ENCODE results near the gene MOSMO. TPM values are rescaled to one million over a fixed set of nuclear protein-coding genes. Genes with fewer than 3 reads are reported as not detected.
A peak's percentile ranks its signal among the peaks of the same experiment; 100 is the strongest.

MOSMO gene
- total RNA-seq = 10 to 100 TPM; 10.6 to 14.8 (median 12.2) TPM
- 10.4 TPM for polyA plus RNA-seq
- long read RNA-seq, donor 1, full-length matches to known transcripts = 5 of 8 reads
- long read RNA-seq, donor 1, partial matches to known transcripts = 0 of 8 reads
- long read RNA-seq, donor 1, other reads (novel, unspliced or antisense) = 3 of 8 reads
- long read RNA-seq, donor 2, full-length matches to known transcripts = 3 of 4 reads
- long read RNA-seq, donor 2, partial matches to known transcripts = 0 of 4 reads
- long read RNA-seq, donor 2, other reads (novel, unspliced or antisense) = 1 of 4 reads
- long read RNA-seq, donor 3 = 0 reads
- long read RNA-seq, donor 4, full-length matches to known transcripts = 2 of 3 reads
- long read RNA-seq, donor 4, partial matches to known transcripts = 1 of 3 reads
- long read RNA-seq, donor 4, other reads (novel, unspliced or antisense) = 0 of 3 reads

DNA sequence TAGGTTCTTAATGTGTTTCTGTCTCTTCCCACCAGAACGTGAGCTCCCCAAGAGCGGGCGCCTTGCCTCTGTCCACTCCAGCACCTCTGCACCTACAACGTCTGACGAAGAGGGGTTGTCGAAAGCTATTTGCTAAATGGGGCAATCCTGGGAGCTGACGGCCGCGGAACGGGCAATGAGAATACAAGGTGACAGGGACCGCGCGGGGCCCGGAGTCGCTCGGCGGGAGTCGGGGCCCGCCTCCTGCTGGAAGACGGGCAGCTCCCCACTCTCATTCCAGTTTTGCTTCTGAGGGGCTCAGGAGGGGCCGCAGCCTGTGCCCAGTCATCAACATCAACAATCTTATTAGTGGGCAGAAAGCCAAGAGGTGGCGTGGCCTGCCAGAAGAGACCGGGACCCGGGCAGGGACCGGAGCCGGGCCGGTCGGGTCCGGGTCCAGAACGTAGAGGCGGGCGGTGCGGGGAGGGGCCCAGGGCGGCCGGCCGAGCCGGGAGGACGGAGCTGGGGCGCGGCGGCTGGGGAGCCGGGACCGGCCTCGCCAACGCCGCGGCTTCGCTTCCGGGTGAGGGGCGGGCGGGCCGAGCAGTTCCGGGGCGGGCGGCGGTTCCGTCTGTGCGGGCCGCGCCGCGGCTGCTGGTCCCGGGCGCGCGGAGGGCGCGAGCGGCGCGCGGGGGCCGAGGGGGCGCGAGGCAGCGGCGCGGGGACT, at the start of gene MOSMO:
TSS of gene MOSMO (plus strand) at position 603 of the 706 bp plus-strand sequence. CDS start 191 bp downstream, outside the sequence.
- Histone ChIP-seq H3K4me3 (ENCODE audit: low read length) (peak within 1 kb of the TSS; percentile 98), H3K27ac (ENCODE audit: low read length) (peak within 1 kb of the TSS; percentile 80), H3K27me3 (ENCODE audit: control insufficient read depth, insufficient read depth) (no peaks in the 10 kb centered on the region), H3K4me1 (ENCODE audit: control insufficient read depth, insufficient read depth, low read length) (peaks cover 2% of the 10 kb centered on the region), H3K9me3 (ENCODE audit: control insufficient read depth, low read length) (no peaks in the 10 kb centered on the region)
- intact Hi-C loops (cut with DNase I) = loop anchor here in 1 of 4 donors (10.0 kb wide), 1 partner anchor 287 kb away; the partner anchor contains the start of gene POLR3E
- peak; percentile 94 to 97 for ATAC-seq
- DNase-seq = peak; percentile 78 to 92 (median 92)
- WGBS = under 1% methylated on average over 78 of the region's 78 CpGs

DNA sequence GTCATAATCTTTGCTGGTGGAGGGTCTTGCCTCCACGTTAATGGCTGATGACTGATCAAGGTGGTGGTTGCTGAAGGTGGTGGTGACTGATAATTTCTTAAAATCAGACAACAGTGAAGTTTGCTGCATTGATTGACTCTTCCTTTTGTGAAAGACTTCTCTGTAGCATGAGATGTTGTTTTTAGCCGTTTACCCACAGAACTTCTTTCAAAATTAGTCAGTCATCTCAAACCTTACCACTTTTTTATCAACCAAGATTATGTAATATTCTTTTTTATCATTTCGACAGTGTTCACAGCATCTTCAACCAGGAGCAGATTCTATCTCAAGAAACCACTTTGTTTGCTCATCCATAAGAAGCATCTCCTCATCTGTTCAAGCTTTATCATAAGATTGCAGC, 48.9 kb upstream of the MOSMO start:
- Histone ChIP-seq H3K27ac (ENCODE audit: low read length) (no peak overlapping the region), H3K9me3 (ENCODE audit: control insufficient read depth, low read length) (no peaks in the 10 kb centered on the region), H3K4me3 (ENCODE audit: low read length) (no peak overlapping the region), H3K27me3 (ENCODE audit: control insufficient read depth, insufficient read depth) (no peaks in the 10 kb centered on the region), H3K4me1 (ENCODE audit: control insufficient read depth, insufficient read depth, low read length) (peaks cover 3% of the 10 kb centered on the region)
- WGBS = 84% methylated on average over 3 of the region's 3 CpGs
- DNase-seq = no peak
- intact Hi-C loops (cut with DNase I) = no loop called here
- ATAC-seq = no peak

DNA sequence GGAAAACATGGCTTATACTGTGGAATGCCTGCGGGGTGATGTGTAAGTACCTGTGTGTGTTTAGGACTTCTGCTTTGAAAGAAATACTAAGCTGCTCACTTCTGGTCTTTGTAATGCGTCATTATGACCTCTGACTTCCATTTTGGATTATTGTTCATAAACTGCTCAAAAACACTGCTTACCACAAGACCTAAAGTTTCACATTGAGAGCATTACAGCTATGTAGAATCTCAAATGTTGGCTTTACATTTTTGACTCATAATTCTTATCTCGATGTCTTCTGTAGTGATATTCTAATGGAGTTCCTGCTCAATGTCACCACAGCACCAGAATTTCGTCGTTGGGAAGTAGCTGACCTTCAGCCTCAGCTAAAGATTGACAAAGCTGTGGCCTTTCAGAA, 45.4 kb upstream of the MOSMO start:
- ATAC-seq (no peak), DNase-seq (no peak)
- Histone ChIP-seq H3K27me3 (ENCODE audit: control insufficient read depth, insufficient read depth) (no peaks in the 10 kb centered on the region), H3K9me3 (ENCODE audit: control insufficient read depth, low read length) (no peaks in the 10 kb centered on the region), H3K4me3 (ENCODE audit: low read length) (no peak overlapping the region), H3K4me1 (ENCODE audit: control insufficient read depth, insufficient read depth, low read length) (no peaks in the 10 kb centered on the region), H3K27ac (ENCODE audit: low read length) (no peak overlapping the region)
- WGBS = 89% methylated on average over 5 of the region's 5 CpGs
- intact Hi-C loops (cut with DNase I) = no loop called here

DNA sequence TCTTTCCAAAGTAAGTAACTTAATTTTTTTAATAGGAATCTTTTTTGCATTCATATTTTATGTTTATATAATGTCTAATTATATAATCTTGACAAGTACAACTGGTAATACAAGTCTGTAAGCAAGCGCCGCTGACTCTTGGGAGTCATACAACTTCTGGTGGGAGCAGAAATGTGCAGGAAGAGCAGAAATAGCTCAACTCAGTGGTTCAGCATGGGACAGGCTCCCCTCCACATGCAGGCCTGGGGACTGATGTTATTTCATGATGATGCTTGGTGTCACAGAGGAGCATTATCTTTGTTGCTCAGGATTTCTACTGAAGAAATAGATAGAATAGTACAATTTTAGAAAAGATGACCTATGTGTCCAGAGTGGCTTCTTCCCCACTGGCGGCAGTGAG, 44.0 kb upstream of the MOSMO start:
- Histone ChIP-seq H3K9me3 (ENCODE audit: control insufficient read depth, low read length) (no peaks in the 10 kb centered on the region), H3K27me3 (ENCODE audit: control insufficient read depth, insufficient read depth) (no peaks in the 10 kb centered on the region), H3K4me1 (ENCODE audit: control insufficient read depth, insufficient read depth, low read length) (no peaks in the 10 kb centered on the region), H3K4me3 (ENCODE audit: low read length) (no peak overlapping the region), H3K27ac (ENCODE audit: low read length) (peak overlapping the region; percentile 7)
- intact Hi-C loops (cut with DNase I) = no loop called here
- WGBS = 82% methylated on average over 3 of the region's 3 CpGs
- no peak for DNase-seq
- no peak for ATAC-seq

DNA sequence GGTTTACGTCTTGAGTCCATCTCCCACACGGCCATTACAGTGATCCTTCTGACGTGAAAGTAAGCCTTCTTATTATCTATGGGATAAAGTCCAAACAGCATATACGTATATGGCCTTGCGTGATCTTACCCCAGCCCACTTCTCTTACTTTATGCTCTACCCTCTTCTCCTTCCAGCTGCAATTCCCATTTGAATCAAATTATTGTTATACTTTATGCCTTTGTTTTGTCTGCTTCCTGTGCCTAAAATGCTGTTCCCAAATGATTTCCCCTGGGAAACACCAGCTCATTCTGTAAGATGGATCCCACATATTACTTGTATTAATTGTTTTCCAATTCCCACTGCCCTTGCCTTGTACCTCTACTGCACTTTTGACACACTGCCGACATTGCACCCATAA, 43.6 kb upstream of the MOSMO start:
- intact Hi-C loops (cut with DNase I) = no loop called here
- Histone ChIP-seq H3K4me3 (ENCODE audit: low read length) (no peak overlapping the region), H3K27me3 (ENCODE audit: control insufficient read depth, insufficient read depth) (no peaks in the 10 kb centered on the region), H3K9me3 (ENCODE audit: control insufficient read depth, low read length) (no peaks in the 10 kb centered on the region), H3K4me1 (ENCODE audit: control insufficient read depth, insufficient read depth, low read length) (no peaks in the 10 kb centered on the region), H3K27ac (ENCODE audit: low read length) (peak overlapping the region; percentile 7)
- ATAC-seq (no peak), DNase-seq (no peak)
- 67% methylated on average over 6 of the region's 6 CpGs for WGBS

DNA sequence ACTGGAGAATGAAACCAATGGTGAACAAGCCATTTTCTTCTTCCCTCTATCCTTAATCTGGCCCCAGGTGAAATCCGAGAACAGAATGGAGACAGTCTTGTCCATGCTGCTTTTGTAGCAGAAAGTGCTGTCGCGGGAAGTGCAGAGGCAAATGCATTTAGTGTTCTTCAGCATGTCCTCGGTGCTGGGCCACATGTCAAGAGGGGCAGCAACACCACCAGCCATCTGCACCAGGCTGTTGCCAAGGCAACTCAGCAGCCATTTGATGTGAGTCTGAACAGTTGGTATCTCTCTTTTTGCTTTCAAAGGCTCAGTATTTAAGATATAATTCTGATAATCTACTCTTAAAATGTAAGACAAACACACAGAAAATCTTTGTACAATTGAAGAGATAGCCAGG, 36.1 kb upstream of the MOSMO start:
- H3K9me3 ChIP-seq (ENCODE audit: control insufficient read depth, low read length) = no peaks in the 10 kb centered on the region
- no peak overlapping the region for H3K4me3 ChIP-seq (ENCODE audit: low read length)
- intact Hi-C loops (cut with DNase I) = no loop called here
- no peak for ATAC-seq
- 88% methylated on average over 4 of the region's 4 CpGs for WGBS
- no peak overlapping the region for H3K27ac ChIP-seq (ENCODE audit: low read length)
- DNase-seq = no peak
- no peaks in the 10 kb centered on the region for H3K4me1 ChIP-seq (ENCODE audit: control insufficient read depth, insufficient read depth, low read length)
- no peaks in the 10 kb centered on the region for H3K27me3 ChIP-seq (ENCODE audit: control insufficient read depth, insufficient read depth)

DNA sequence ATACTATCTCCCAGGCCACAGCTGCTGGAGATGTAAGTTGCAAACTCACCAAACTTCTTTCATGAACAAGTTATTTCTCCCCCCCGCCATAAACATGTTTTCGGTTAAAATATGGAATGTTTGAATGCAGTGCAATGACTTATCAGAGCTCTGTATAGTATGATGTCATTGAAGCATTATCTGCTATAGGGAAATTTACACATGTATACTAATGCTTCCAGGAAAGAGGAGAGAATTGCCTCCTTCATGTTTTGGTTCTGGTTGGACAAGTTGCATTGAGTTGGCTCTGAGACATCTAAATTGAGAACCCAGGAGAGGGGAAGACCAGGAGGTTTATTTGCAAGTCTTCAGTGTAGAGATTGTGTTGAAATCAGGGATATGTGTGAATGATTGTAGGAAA, 34.0 kb upstream of the MOSMO start:
- no peak overlapping the region for H3K4me3 ChIP-seq (ENCODE audit: low read length)
- DNase-seq (no peak), ATAC-seq (no peak)
- intact Hi-C loops (cut with DNase I) = no loop called here
- no peak overlapping the region for H3K27ac ChIP-seq (ENCODE audit: low read length)
- WGBS = 91% methylated on average over 2 of the region's 2 CpGs
- H3K4me1 ChIP-seq (ENCODE audit: control insufficient read depth, insufficient read depth, low read length) = no peaks in the 10 kb centered on the region
- H3K9me3 ChIP-seq (ENCODE audit: control insufficient read depth, low read length) = no peaks in the 10 kb centered on the region
- no peaks in the 10 kb centered on the region for H3K27me3 ChIP-seq (ENCODE audit: control insufficient read depth, insufficient read depth)

DNA sequence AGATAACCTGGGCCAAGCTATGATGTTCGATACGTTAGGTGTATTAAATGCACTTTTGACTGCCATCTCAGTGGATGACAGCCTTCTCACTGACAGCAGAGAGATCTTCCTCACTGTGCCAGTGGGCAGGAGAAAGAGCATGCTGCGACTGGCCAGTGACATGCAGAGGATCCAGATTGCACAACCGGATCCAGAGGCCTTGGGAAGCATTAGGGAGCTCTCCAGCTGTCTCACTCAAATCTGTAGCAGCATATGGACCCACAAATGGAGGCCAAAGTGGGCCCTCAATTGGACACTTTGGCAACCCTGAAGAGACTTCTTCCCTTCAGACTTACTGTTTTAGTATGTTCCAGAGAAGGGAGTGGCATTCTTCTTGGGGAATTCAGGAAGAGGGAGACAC, 27.9 kb upstream of the MOSMO start:
- H3K4me1 ChIP-seq (ENCODE audit: control insufficient read depth, insufficient read depth, low read length) = no peaks in the 10 kb centered on the region
- no peaks in the 10 kb centered on the region for H3K27me3 ChIP-seq (ENCODE audit: control insufficient read depth, insufficient read depth)
- DNase-seq (no peak), ATAC-seq (peak in 1 of 2 donors; percentile 24)
- no peak overlapping the region for H3K27ac ChIP-seq (ENCODE audit: low read length)
- H3K4me3 ChIP-seq (ENCODE audit: low read length) = no peak overlapping the region
- WGBS = 90% methylated on average over 4 of the region's 4 CpGs
- no peaks in the 10 kb centered on the region for H3K9me3 ChIP-seq (ENCODE audit: control insufficient read depth, low read length)
- intact Hi-C loops (cut with DNase I) = no loop called here

DNA sequence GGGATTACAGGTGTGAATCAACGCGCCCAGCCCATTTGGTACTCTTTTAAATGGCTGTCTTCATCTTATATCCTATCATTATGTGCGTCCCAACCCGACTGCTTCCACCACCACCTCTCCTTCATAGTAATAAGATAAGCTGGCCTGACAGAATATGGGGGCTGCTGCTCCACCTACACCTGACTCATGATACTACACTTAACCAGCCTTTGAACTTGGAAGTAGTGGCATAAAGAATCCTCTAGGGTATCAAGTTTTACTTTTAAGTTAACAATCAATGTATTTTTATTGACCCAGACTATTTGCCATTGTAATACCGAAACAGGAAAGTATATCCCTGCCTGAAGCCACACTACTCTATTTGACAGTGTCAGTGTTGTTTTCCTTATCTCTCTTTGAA, 25.8 kb upstream of the MOSMO start:
- DNase-seq = no peak
- Histone ChIP-seq H3K4me3 (ENCODE audit: low read length) (no peak overlapping the region), H3K27ac (ENCODE audit: low read length) (no peak overlapping the region), H3K9me3 (ENCODE audit: control insufficient read depth, low read length) (no peaks in the 10 kb centered on the region), H3K27me3 (ENCODE audit: control insufficient read depth, insufficient read depth) (no peaks in the 10 kb centered on the region), H3K4me1 (ENCODE audit: control insufficient read depth, insufficient read depth, low read length) (peaks cover 2% of the 10 kb centered on the region)
- no peak for ATAC-seq
- 90% methylated on average over 5 of the region's 5 CpGs for WGBS
- intact Hi-C loops (cut with DNase I) = no loop called here

DNA sequence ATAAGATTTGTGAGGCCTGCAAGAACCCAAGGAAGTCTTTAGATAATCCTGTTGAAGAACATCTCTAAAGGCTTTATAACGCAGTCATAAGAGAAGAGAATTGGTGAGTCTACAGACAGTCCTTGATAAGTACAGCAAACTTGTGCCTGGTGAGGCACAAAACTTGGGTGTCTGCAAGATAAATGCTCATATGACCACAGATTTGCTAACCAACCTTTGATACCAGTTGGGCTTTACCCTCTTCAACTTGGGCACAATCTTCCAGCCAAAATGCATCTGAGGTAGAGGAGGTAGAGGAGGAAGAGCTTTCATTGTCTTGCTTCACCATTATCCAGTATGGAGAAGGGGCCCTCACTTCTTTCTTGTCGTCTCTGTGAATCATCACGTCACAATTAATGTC, 23.8 kb upstream of the MOSMO start:
- intact Hi-C loops (cut with DNase I) = no loop called here
- no peak for ATAC-seq
- H3K9me3 ChIP-seq (ENCODE audit: control insufficient read depth, low read length) = no peaks in the 10 kb centered on the region
- no peak overlapping the region for H3K4me3 ChIP-seq (ENCODE audit: low read length)
- no peaks in the 10 kb centered on the region for H3K27me3 ChIP-seq (ENCODE audit: control insufficient read depth, insufficient read depth)
- 86% methylated on average over 3 of the region's 3 CpGs for WGBS
- peaks cover 7% of the 10 kb centered on the region for H3K4me1 ChIP-seq (ENCODE audit: control insufficient read depth, insufficient read depth, low read length)
- DNase-seq = no peak
- no peak overlapping the region for H3K27ac ChIP-seq (ENCODE audit: low read length)

DNA sequence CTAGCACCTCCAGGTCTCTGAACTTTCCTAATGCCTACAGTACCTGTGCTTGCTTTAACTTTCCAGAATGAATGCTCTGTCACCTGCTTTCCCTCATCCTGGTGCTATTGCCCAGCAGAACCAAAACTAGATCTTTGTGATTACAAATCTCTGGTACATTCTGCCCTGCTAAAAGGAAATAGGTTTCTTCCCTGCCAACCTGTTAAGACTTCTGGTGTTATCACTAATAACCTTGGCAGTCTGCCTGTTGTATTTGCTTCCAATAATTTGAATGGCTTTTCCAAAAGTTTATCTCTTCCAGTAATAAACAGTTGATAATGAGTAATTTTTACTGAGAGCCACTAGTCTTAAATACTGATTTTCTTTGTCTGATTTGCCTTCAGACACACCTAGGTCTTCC, 22.4 kb upstream of the MOSMO start:
- intact Hi-C loops (cut with DNase I) = no loop called here
- no peaks in the 10 kb centered on the region for H3K27me3 ChIP-seq (ENCODE audit: control insufficient read depth, insufficient read depth)
- ATAC-seq = no peak
- no peak for DNase-seq
- no peak overlapping the region for H3K27ac ChIP-seq (ENCODE audit: low read length)
- H3K4me1 ChIP-seq (ENCODE audit: control insufficient read depth, insufficient read depth, low read length) = peaks cover 7% of the 10 kb centered on the region
- no peak overlapping the region for H3K4me3 ChIP-seq (ENCODE audit: low read length)
- no peaks in the 10 kb centered on the region for H3K9me3 ChIP-seq (ENCODE audit: control insufficient read depth, low read length)
